ENCODE measurements around the gene MAP3K2.

DNA sequence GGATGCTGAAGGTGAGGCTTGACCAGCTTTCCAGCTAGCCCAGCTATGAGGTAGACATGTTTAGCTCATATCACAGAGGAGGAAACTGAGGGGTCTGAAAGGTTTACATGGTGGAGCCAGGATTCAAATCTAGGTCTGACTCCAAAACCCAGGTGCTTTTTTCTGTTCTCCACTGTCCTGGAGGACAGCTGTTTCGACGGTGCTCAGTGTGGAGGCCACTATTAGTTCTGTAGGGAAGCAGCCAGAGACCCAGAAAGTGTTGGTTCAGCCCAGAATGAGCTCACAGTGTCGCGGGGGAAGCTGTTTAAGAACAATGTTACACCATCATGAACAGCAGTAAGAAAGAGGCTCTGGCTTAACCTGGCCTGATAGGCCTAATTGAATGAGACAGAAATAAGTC is 41.5 kb upstream of the MAP3K2 start:
- TF ChIP-seq POLR2A (IDR thresholded peaks at IDR 0.05) = no peak
- no peak for TF ChIP-seq POLR2AphosphoS5 (IDR thresholded peaks at IDR 0.05)
- TF ChIP-seq, protein P1, sequence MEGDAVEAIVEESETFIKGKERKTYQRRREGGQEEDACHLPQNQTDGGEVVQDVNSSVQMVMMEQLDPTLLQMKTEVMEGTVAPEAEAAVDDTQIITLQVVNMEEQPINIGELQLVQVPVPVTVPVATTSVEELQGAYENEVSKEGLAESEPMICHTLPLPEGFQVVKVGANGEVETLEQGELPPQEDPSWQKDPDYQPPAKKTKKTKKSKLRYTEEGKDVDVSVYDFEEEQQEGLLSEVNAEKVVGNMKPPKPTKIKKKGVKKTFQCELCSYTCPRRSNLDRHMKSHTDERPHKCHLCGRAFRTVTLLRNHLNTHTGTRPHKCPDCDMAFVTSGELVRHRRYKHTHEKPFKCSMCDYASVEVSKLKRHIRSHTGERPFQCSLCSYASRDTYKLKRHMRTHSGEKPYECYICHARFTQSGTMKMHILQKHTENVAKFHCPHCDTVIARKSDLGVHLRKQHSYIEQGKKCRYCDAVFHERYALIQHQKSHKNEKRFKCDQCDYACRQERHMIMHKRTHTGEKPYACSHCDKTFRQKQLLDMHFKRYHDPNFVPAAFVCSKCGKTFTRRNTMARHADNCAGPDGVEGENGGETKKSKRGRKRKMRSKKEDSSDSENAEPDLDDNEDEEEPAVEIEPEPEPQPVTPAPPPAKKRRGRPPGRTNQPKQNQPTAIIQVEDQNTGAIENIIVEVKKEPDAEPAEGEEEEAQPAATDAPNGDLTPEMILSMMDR (IDR thresholded peaks at IDR 0.05) = no peak
- TF ChIP-seq EP300 (IDR thresholded peaks at IDR 0.05) = no peak
